Measurements from ENCODE around the gene ESYT3.
"Not testable (repeated sequence)": the region's sequence is repeated elsewhere in the genome, so short reads cannot be mapped to it uniquely, and the experiment has no call there.

The ESYT3 gene

DNA sequence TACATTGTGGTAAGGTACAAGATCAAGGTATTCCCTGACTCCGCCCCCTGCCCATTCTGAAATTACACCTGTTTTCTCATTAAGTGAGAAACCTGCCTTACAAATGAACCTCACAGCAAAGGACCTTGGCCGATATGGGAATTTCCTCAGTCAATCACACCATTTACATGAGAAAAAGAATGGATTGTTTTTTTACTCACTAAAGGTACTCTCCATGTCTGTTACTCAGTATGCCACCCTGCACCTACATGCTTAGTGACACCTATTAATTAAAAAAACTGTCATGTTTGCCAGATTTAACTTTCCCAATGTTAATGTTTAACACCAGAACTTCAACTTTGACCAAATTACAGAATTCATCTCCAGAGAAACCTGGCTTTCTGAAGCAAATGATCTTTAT is 62.0 kb downstream of the ESYT3 start:
- DNase-seq = no peak

- DNase-seq = no peak
Observed at GRCh38 chr3:138497021-138497420, 62.6 kb downstream of the ESYT3 start.

- DNase-seq = no peak
Observed at GRCh38 chr3:138497851-138498250, 63.4 kb downstream of the ESYT3 start.

DNA sequence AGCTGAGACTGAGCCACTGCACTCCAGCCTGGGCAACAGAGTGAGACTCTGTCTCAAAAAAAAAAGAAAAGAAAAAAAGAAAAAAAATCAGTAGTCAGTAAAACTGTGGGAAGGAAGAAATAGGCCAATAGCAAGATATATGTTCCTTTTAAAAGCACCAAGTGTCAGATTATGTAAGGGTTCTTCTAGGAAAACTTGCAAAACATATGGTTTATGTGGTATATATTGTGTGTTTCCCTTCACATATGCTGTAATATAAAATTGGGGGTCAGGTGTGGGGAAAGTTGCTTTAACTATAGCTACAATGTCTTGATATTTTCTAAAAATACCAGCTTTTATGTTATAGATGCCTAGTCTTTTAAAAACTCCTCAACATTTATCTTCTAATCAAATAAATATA is 64.6 kb downstream of the ESYT3 start:
- no peak for DNase-seq

DNA sequence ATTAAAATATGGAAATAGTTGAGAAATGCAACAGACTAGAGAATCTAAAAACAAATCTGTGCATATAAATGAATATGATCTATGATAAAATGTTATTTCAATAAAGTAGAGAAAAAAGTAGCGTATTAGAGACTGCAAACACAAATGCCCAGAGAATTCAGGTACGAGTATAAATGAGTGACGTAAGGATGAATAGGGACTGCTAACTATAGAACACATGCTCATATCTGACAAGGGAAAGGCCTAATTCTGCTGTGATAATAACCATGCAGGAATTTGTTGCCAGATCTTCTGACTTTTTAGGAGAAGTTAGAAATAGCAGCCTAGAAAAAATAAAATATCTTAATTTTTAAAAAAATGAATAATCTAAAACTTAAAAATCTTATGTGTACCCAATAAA is 73.1 kb downstream of the ESYT3 start:
- no peak for DNase-seq

- no peak for DNase-seq
Observed at GRCh38 chr3:138509586-138509985, 75.2 kb downstream of the ESYT3 start.

DNA sequence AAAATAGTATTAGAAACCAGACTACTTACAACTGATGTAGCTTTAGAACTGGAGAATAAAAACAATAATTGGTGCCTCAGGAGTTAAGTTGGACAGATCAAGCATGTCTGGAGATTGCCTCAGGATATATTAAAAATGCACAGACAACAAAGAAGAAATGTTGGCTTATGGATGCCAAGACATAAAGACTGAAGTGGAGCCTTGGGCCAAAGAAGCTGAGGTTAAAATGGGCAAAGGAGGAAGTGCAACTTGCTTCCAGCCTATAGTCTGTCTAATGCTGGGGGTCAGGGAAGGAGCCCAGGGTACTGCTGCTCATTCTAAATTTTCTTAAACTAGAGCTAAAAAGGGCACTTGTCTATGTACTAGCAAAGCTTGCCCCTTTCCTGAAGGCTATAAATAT is 77.5 kb downstream of the ESYT3 start:
- no peak for DNase-seq

DNA sequence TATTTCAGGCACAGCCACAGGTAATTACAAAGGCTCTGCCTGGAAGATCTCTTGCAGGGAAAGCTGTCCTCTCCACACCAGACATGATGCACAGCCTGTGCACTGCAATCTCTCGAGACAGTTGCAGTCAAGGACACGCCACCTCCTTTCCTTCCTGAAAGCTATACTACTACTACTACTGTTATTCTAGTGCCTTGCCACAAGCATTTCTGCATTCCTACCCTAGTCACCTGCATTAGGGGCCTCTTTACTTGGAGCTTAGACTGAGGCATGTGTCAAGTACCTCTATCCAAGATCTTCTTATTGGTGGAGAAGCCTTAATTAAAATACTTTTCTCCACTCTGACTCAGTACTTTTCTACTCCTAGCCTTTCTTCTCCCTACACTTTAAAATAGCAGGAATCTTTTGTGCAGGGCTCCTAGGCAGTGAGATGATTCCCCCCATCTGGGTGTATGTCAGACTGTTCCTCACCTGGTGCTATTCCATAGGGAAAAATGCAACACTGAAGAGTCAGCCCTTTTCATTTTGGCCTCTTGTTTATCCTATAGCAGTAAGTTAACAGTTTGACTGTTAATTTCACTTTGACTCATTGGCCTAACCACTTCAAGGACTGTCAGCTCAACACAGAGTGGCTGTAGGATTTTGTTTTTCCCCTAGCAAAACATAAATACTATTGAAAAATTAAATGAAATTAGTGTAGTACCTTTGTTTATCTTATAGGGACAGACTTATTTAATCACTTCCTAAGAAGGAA is 78.9 kb downstream of the ESYT3 start:
- no peak for DNase-seq

DNA sequence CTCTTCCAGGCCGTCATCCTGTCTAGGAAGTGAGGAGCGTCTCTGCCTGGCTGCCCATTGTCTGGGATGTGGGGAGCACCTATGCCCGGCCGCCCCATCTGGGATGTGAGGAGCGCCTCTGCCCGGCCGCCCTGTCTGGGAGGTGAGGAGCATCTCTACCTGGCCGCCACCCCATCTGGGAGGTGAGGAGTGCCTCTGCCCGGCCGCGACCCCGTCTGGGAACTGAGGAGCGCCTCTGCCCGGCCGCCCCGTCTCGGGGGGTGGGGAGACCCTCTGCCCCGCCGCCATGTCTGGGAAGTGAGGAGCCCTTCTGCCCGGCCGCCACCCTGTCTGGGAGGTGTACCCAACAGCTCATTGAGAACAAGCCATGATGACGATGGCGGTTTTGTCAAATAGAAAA is 87.0 kb downstream of the ESYT3 start:
- not testable (repeated sequence) for DNase-seq

Data from fibroblast of skin of right biceps (primary cell).